OCI-LY7 (cell line): ENCODE measurements around the gene COL17A1. TPM values are rescaled to one million over a fixed set of nuclear protein-coding genes. Genes with fewer than 3 reads are reported as not detected.
A peak's percentile ranks its signal among the peaks of the same experiment; 100 is the strongest.

Source experiments
- BruUV-seq: library from RNA; stranded (reverse); fragments of 400-500 nt; replicated peaks from 2 replicates; lab custom pipeline; 2021; lab: Mats Ljungman, UMichigan
- CTCF ChIA-PET: fragments of 300-600 bp; sonication (Branson Sonifier 250); formaldehyde crosslinking; loops from one replicate; lab custom pipeline; 2022; ENCODE audit warnings: antibody characterized with exemption; ENCODE audit not compliant: unreplicated experiment; lab: Charles Lee
- POLR2A ChIA-PET: fragments of 300-600 bp; sonication (Branson Sonifier 250); formaldehyde crosslinking; loops from one replicate; lab custom pipeline; 2022; ENCODE audit warnings: antibody characterized with exemption; lab: Charles Lee
- DNase-seq: peaks from one replicate; pipeline ENCODE4 v3.0.0-alpha.2; 2015; ENCODE audit warnings: low spot score
- H2AFZ ChIP-seq: fragments of 200-600 bp; sonication (generic), shearing (Covaris generic); 2 replicates; pipeline ENCODE4 v1.6.1; 2014; ENCODE audit warnings: mild to moderate bottlenecking, antibody characterized with exemption, low read length, moderate library complexity
- H3K27ac ChIP-seq: fragments of 200-600 bp; sonication (generic); 2 replicates; pipeline ENCODE4 v1.5.1; 2014; ENCODE audit warnings: mixed run types, low read depth, mild to moderate bottlenecking, moderate library complexity, low read length, inconsistent platforms; ENCODE audit not compliant: poor library complexity, severe bottlenecking
- H3K36me3 ChIP-seq: fragments of 200-600 bp; sonication (generic); 2 replicates; pipeline ENCODE4 v1.6.1; 2014; ENCODE audit warnings: mild to moderate bottlenecking, antibody characterized with exemption, low read length, moderate library complexity, mixed read lengths; ENCODE audit not compliant: insufficient read depth
- H3K4me1 ChIP-seq: fragments of 200-600 bp; sonication (generic); 2 replicates; pipeline ENCODE4 v1.5.1; 2014; ENCODE audit warnings: mild to moderate bottlenecking, low read length; ENCODE audit not compliant: insufficient read depth, poor library complexity, severe bottlenecking
- H3K4me2 ChIP-seq: fragments of 200-600 bp; sonication (generic); 2 replicates; pipeline ENCODE4 v1.6.1; 2014; ENCODE audit warnings: mild to moderate bottlenecking, low read length
- H3K4me3 ChIP-seq: fragments of 200-600 bp; sonication (generic); 2 replicates; pipeline ENCODE4 v1.5.1; 2014; ENCODE audit warnings: mild to moderate bottlenecking, low read depth, low read length; ENCODE audit not compliant: poor library complexity, severe bottlenecking
- H3K79me2 ChIP-seq: fragments of 200-600 bp; sonication (generic); 2 replicates; pipeline ENCODE4 v1.6.1; 2016; ENCODE audit warnings: low read depth, mild to moderate bottlenecking, low read length, moderate library complexity, mixed read lengths; ENCODE audit not compliant: insufficient read depth
- H3K9me2 ChIP-seq: fragments of 200-600 bp; sonication (generic); 2 replicates; pipeline ENCODE4 v1.6.1; 2016; ENCODE audit warnings: mild to moderate bottlenecking, low read length, mixed read lengths; ENCODE audit not compliant: insufficient read depth
- H3K9me3 ChIP-seq: fragments of 200-600 bp; sonication (generic); 2 replicates; pipeline ENCODE4 v1.6.1; 2014; ENCODE audit warnings: mild to moderate bottlenecking, mixed run types, low read length, mixed read lengths
- H4K20me1 ChIP-seq: fragments of 200-600 bp; sonication (generic); 2 replicates; pipeline ENCODE4 v1.6.1; 2014; ENCODE audit warnings: mild to moderate bottlenecking, antibody characterized with exemption, low read length, moderate library complexity, mixed read lengths; ENCODE audit not compliant: insufficient read depth
- EZH2phosphoT487 ChIP-seq: fragments of 200-600 bp; sonication (generic); IDR thresholded peaks from 2 replicates; pipeline ENCODE4 v1.6.1; 2018; ENCODE audit warnings: low read depth, borderline replicate concordance, mild to moderate bottlenecking, mixed run types, antibody characterized with exemption, low read length, moderate library complexity, mixed read lengths
- intact Hi-C: fragments of 100-400 bp; cut with micrococcal nuclease; formaldehyde crosslinking; loops from one replicate; pipeline ENCODE4 v1.10.0; 2022; ENCODE audit not compliant: unreplicated experiment
- total RNA-seq, 2 experiments: library from RNA; depleted of rRNA in 1 of 2; stranded (reverse); fragments of >200 nt in 1 of 2; shearing (Covaris generic) in 1 of 2; gene quantifications; 2 replicates each; pipeline ENCODE4 v1.2.3, GENCODE V29; 2014 to 2022
- TF ChIP-seq, protein P1 (sequence below): fragments of 200-600 bp; sonication (generic); conservative IDR thresholded peaks from 2 replicates; pipeline ENCODE4 v1.5.1; 2014; ENCODE audit warnings: mild to moderate bottlenecking, antibody characterized with exemption, low read length, moderate library complexity, mixed read lengths

The COL17A1 gene
- total RNA-seq, 2 experiments from 2014 or later, result 0.17 TPM; not detected in 1

DNA sequence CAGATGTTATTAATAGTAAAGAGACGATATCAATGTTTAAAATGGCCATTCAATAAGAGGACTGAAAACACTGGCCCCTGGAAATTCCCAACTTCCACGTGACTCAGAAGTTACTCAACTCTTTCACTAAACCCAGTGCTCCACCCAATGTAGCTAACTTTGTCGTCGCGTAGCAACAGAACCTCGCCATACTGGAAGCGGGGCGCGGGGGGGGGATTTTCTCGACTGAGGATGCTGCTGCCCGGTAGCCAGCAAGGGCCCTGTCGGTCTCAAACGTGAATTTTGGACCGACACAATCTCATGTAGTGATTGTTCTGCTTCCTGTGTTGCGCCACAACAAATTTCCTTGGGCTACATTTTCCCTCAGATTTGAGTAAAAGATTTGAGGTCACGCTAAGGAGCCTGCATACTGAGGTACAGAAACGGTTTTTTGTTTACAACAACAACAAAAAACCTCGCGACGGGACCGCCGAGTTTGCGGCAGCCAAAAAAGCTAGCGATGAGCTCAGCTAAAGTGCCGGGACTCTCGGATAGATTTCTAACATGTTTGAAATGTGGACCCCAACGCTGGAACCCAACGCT is 35.3 kb upstream of the COL17A1 start:
- H3K9me3 ChIP-seq, result no peaks in the 10 kb centered on the region
- no peaks in the 10 kb centered on the region for H3K9me2 ChIP-seq
- BruUV-seq, result TSS peak; percentile 99
- TF ChIP-seq, protein P1, sequence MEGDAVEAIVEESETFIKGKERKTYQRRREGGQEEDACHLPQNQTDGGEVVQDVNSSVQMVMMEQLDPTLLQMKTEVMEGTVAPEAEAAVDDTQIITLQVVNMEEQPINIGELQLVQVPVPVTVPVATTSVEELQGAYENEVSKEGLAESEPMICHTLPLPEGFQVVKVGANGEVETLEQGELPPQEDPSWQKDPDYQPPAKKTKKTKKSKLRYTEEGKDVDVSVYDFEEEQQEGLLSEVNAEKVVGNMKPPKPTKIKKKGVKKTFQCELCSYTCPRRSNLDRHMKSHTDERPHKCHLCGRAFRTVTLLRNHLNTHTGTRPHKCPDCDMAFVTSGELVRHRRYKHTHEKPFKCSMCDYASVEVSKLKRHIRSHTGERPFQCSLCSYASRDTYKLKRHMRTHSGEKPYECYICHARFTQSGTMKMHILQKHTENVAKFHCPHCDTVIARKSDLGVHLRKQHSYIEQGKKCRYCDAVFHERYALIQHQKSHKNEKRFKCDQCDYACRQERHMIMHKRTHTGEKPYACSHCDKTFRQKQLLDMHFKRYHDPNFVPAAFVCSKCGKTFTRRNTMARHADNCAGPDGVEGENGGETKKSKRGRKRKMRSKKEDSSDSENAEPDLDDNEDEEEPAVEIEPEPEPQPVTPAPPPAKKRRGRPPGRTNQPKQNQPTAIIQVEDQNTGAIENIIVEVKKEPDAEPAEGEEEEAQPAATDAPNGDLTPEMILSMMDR, result no peak
- TF ChIP-seq EZH2phosphoT487, result no peak
- no peaks in the 10 kb centered on the region for H4K20me1 ChIP-seq
- peaks cover 31% of the 10 kb centered on the region for H3K4me1 ChIP-seq
- H3K27ac ChIP-seq, result peak overlapping the region; percentile 82
- H3K4me3 ChIP-seq, result peak overlapping the region; percentile 71
- CTCF ChIA-PET, result interaction anchor here (0.5 to 1.0 kb wide), 5 partner anchors 25 to 1376 kb away, joined by 3 to 8 read pairs (median 4); no protein-coding TSS in a partner anchor
- POLR2A ChIA-PET, result interaction anchor here (0.6 to 2.6 kb wide), 17 partner anchors 9 to 357 kb away, joined by 3 to 13 read pairs (median 4); partner anchors contain the start of genes GSTO2 and STN1
- intact Hi-C loops, result loop anchor here (1.0 to 5.0 kb wide), 7 partner anchors 146 to 409 kb away; partner anchors contain the start of genes CFAP58, GSTO2, ITPRIP and SLK
- peaks cover 7% of the 10 kb centered on the region for H3K36me3 ChIP-seq
- peaks cover 10% of the 10 kb centered on the region; the same call in 1 of the 2 replicates for H3K79me2 ChIP-seq
- peak overlapping the region; percentile 91 for H2AFZ ChIP-seq
- peak; percentile 60 for DNase-seq
- H3K4me2 ChIP-seq, result peak overlapping the region; percentile 89

DNA sequence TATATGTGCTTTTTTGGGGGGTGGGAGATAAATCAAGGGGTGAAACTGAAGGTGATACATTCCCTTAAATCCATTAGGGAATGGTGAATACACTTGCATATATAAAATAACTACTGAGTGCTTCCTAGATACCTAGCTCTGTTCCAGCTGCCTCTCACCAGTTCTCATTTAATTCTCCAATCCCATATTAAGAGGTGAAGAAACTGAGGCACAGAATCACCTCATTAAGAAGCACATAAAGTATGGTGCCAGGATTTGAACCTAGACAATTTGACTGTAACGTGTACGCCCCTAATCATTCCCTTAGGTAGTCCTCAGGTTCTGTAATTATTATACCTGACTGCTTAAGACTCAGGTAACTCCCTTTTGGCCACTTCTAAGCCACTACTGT is 34.8 kb upstream of the COL17A1 start:
- intact Hi-C loops, result loop anchor here (5.0 kb wide), 4 partner anchors 147 to 408 kb away; partner anchors contain the start of genes CFAP58, GSTO2 and ITPRIP
- H3K4me1 ChIP-seq, result peaks cover 31% of the 10 kb centered on the region
- no peaks in the 10 kb centered on the region for H3K9me2 ChIP-seq
- peaks cover 10% of the 10 kb centered on the region; the same call in 1 of the 2 replicates for H3K79me2 ChIP-seq
- DNase-seq, result no peak
- H2AFZ ChIP-seq, result peak overlapping the region; percentile 91
- no TSS peak for BruUV-seq
- peak overlapping the region; percentile 71 for H3K4me3 ChIP-seq
- TF ChIP-seq EZH2phosphoT487, result no peak
- TF ChIP-seq, protein P1, result no peak
- peak overlapping the region; percentile 82 for H3K27ac ChIP-seq
- ChIA-PET POLR2A (interaction anchor here (0.6 to 2.6 kb wide), 9 partner anchors 10 to 203 kb away, joined by 3 to 8 read pairs (median 3); partner anchors contain the start of gene STN1), CTCF (interaction anchor here (0.5 to 0.6 kb wide), 4 partner anchors 25 to 1375 kb away, joined by 3 to 8 read pairs (median 4); no protein-coding TSS in a partner anchor)
- no peaks in the 10 kb centered on the region for H3K9me3 ChIP-seq
- H4K20me1 ChIP-seq, result no peaks in the 10 kb centered on the region
- peak overlapping the region; percentile 89 for H3K4me2 ChIP-seq
- peaks cover 6% of the 10 kb centered on the region for H3K36me3 ChIP-seq
